Measurements from ENCODE around the gene ZNF281.

The ZNF281 gene

DNA sequence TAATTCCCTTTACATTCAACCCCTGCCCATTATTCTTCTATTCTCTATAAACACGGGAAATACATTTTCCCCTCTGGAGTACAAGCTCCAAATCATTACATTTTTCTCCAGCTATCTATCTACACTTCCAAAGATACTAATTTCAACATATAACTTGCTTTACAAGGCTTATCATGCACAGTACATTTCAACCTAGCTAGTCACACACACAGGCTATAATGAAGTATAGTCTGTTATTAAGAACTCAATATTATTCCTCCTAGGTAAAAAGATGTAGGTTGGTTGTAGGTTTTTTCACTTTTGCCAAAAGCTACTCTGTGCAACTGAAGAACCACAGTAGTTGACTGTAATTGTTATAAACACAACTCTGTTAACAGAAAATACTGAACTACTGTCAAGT is 8.1 kb downstream of the ZNF281 start:
- TF ChIP-seq, protein P1, sequence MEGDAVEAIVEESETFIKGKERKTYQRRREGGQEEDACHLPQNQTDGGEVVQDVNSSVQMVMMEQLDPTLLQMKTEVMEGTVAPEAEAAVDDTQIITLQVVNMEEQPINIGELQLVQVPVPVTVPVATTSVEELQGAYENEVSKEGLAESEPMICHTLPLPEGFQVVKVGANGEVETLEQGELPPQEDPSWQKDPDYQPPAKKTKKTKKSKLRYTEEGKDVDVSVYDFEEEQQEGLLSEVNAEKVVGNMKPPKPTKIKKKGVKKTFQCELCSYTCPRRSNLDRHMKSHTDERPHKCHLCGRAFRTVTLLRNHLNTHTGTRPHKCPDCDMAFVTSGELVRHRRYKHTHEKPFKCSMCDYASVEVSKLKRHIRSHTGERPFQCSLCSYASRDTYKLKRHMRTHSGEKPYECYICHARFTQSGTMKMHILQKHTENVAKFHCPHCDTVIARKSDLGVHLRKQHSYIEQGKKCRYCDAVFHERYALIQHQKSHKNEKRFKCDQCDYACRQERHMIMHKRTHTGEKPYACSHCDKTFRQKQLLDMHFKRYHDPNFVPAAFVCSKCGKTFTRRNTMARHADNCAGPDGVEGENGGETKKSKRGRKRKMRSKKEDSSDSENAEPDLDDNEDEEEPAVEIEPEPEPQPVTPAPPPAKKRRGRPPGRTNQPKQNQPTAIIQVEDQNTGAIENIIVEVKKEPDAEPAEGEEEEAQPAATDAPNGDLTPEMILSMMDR (IDR thresholded peaks at IDR 0.05; ENCODE audit: low read depth, low read length): no peak
- DNase-seq (ENCODE audit: extremely low read depth, low read depth): no peak

DNA sequence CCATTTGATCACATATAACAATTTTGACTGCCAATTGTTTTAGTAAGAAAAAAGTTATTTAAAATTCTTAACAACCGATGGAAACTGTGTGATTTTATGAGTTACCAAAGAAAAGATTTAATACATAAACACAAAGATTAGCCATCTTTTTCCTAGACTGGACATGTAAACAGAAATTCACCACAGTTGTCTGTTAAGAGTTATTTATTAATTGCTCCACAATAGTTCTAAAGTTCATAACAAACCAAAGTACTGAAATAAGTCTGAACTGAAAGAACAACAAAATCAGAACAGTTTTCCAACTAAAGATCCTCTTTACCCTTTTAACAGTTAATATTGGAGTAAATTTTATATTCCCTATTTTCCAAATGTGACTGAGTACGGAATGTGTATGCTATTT is 8.6 kb downstream of the ZNF281 start:
- DNase-seq (ENCODE audit: extremely low read depth, low read depth): no peak
- TF ChIP-seq, protein P1 (IDR thresholded peaks at IDR 0.05; ENCODE audit: low read depth, low read length): no peak

DNA sequence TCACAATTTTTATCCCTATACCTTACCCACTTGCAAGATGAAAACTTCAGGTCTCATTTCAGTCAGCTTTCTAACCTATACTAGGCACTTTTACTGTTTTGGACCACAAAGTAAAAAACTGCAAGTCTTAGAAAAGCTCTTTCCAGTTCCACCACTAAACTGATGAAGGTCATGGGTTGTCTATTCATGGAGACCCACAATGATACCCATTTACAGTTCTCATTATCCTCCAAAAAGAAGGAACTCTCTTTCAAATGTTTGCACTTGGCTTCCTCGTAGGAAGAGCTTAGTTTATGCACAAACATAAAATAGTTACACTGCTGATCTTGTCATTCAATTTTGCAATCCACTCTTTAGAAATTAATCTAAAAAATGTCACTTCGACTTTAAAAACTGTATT is 9.3 kb downstream of the ZNF281 start:
- DNase-seq (ENCODE audit: extremely low read depth, low read depth): no peak
- TF ChIP-seq, protein P1 (IDR thresholded peaks at IDR 0.05; ENCODE audit: low read depth, low read length): no peak

DNA sequence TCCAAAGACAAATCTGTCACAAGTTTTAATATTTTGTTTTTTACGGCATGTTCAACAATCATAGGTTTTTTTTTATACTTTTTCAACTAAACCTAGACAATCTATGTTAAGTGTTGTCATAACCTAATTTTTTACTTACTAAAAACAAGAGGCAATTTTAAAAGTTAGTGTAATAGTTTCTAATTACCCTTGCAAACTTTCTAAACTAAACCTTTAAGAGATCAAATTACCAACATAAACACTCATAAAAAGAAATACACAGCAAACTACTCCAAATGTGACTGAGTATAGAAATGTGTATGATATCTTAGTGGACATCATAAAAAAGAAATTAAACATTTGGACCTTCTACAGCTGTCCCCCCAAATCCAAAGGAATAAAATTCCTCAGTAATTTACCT is 10.0 kb downstream of the ZNF281 start:
- no peak for DNase-seq (ENCODE audit: extremely low read depth, low read depth)
- TF ChIP-seq, protein P1 (IDR thresholded peaks at IDR 0.05; ENCODE audit: low read depth, low read length): no peak

DNA sequence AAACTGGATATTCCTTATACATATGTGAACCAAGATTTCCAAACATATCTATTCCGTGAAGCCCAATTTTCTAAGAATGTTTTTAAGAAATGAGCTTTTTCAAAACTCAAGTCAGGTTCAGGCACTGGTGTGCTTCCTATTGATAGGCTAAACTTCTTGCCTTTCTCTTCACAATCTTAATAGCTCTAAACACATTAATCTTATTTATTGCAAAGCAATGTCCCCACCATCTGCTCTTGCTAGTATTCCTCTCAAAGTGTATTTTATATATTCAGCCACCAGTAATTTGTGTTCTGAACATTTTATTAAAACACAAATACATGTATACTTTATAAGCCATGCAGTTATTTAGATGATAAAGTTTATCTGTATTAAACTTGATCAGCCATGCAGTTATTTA is 11.5 kb downstream of the ZNF281 start:
- TF ChIP-seq, protein P1 (IDR thresholded peaks at IDR 0.05; ENCODE audit: low read depth, low read length): no peak
- no peak for DNase-seq (ENCODE audit: extremely low read depth, low read depth)

DNA sequence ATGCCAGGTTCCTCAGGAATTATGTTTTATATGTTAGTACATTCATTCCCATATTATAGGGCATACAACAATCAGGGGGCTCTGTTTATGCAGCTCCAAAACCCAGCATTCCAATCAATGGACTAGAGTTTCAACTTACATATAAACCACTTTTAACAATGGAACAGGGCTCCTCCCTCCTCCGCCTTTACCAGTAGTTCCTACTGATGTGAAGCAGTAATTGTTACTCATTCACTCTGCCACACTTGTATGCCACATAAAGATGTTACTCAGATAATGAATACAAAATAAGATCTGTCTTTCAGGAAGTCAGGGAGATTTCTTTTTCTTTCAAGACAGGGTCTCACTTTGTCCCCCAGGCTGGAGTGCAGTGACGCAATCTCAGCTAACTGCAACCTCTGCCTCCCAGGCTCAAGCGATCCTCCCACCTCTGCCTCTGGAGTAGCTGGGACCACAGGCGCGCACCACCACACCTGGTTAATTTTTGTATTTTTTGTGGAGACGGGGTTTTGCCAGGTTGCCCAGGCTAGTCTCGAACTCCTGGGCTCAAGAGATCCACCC is 17.1 kb downstream of the ZNF281 start:
- no peak for DNase-seq (ENCODE audit: extremely low read depth, low read depth)
- TF ChIP-seq, protein P1 (IDR thresholded peaks at IDR 0.05; ENCODE audit: low read depth, low read length): no peak

DNA sequence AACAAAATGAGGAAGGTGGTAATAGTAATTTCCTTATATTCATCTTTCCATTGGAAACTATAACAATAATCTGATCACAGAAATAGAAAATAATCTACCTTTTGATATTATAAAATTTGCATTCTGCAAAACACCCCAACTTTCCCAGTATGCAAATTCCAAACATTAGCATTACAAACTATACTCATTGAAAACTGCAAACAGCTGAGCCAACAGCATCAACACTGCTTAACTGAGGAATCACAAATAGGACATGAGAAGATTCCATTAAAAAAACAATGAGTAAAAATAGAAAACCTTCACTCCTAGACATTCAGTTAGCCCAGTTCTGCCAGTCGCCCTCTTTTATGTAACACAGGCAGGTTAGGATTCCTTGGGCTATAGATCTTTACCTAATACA is 18.1 kb downstream of the ZNF281 start:
- TF ChIP-seq, protein P1 (IDR thresholded peaks at IDR 0.05; ENCODE audit: low read depth, low read length): no peak
- no peak for DNase-seq (ENCODE audit: extremely low read depth, low read depth)
